HG02588 (cell line): ENCODE data around the gene TEC.

ENCODE experiments used
- ATAC-seq: cut with Tn5 transposase; IDR thresholded peaks from one replicate; pipeline ENCODE4 v1.9.1; 2021; ENCODE audit warnings: mild to moderate bottlenecking, moderate library complexity; ENCODE audit not compliant: unreplicated experiment

TEC gene

DNA sequence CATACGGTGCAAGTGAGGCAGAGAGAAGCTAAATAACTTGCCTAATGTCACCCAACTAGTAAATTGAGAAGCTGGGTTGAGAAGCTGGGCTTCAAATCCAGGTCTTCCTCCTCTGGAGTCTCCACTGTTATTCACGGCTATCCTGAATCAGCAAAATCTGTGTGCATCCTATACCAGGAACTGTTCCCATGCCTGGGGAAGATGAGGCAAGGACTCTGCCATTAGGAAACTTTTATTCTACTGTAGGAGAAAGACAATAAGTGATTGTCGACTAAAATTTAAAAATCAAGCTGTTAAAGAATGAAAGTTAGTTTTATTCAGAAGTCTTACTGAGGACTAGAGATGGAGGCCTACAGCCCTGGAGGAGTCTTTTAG lies 872 bp upstream of the TEC start:
- ATAC-seq = no peak

DNA sequence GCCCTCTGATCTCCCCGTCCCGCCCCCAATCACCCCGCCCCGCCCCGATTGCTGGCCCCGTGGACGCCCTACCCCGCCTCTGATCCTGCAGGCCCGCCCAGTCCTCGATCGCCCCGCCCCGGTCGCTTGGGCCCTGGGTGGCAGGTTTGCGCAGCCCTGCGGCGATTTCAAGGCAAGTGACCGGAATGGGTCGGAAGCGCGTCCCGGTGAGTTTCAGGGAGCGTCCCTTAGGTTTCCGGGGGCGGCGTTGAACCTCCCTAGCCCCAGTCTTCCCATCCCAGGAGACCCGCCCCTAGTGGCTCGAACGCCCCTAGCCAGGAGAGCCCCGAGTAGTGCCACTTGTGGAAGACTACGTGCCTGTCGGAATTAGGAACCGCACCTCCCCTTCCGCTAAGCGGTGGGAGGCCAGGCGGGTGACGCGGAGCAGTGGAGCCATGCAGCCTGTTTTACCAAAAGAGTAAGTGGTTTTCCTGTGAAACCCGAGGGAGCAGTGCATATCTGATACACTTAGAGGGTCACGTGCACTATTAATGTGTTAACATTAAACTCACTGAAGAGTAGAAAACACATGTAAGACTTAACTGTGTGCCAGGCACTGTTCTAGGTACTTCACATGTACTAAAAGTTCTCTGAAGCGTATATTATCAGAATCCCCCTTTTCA lies 354 bp upstream of the TEC start:
- peak; percentile 79 for ATAC-seq

DNA sequence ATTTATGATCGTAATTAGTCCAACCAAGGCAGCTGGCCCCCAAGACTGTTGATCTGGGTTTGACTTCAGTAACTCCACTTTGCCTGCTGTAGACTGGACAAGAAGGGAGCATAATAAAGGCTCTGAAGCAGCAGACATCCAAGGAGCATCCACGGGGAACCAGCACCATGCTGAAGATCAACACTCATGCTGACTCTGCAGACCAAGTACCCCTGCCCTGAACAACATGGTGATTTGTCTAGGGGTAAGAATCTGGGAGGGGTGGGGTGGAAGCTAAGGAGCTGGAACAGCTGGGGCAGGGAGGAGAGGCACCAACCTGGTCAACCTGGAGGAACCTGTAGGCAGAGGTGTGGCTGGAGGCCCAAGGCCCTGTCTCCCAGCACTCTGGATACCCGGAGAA lies 2.1 kb downstream of the TEC start:
- no peak for ATAC-seq

DNA sequence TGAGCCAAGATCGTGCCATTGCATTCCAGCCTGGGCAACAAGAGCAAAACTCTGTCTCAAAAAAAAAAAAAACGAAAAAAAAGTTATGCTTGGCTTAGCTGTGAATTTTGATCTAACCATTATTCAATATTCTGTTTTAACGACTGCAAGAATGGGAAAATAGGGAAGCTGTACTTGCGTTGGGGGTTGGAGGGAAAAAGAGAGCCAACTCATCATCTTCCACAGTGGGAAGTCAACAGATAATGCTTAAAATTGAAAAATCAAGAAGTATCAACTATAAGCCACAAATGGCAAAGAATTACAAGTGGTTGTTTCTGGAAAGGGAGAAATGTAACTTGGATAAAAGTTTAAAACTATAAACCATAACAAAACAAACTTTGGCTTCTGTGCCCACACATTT lies 2.9 kb downstream of the TEC start:
- ATAC-seq = no peak

DNA sequence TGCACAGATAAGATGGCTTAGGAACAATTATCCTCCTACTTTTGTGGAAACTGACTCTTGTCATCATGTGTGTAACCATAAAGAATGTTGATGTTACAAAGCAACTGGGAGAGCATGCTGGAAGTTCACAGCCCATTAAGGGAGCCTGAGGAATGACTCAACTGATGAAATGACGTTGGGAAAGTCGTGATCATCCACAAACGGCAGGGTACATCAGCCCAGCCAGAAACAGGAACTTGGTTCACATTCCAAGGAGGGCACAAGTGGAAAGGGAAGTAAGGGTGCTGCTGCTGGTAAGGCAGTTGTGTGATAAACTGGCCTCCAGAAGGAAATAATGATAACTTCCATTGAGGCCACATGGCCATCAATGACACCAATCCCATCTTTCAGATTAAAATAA lies 6.7 kb downstream of the TEC start:
- ATAC-seq = no peak

DNA sequence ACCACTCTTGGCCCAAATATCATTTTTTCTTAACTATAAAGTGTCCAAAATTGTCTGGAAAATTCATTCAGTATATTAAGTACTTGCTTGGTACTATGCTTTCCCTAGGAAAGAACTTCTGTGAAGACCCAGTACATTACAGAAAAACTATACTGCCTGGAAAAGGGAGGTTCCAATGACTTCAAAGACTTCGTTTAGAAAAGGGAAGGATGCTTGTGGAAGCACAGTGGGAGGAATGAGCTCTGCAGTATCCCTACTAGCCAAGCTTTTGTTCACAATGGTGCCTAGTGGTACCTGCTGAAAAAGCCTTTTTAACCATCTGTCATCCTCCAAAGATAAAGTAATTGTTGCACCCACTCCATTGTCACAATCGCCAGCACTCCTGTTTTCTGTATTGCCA lies 7.2 kb downstream of the TEC start:
- no peak for ATAC-seq

DNA sequence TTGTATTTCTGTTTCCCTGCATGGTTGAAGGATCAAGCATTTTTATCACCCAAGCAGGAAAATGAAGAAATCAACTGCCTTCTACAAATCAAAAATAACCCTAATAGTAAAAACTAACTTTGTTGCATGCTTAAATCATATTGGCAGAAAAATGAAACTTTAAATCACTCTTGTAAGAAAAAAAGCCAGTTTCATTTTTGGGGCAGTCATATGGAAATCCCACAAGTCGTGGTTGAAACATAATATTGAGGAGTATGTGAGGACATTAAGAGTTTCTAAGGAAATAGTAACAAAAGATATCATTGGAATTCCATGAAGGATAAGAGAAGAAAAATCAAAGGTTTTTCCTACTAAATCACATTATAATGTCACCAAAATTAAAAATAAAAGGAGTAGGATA lies 8.4 kb downstream of the TEC start:
- ATAC-seq = no peak

DNA sequence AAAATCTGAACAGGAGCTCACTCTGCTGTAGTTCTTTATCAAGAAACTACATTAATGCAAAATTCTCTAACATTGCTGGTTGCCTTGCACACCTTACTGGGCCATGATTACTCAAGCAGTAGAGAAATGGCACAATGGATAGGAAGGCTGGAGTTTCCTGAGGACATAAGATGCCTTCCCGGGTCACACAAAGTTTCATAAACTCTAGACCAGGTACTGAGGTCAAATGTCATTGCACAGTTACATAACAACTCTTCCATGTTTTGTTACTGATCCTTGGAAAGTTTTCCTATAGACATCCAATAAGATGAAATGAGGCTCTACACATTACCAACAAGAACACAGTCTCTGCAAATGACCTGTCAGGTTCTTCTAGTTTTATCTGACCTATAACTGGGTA lies 9.9 kb downstream of the TEC start:
- ATAC-seq = no peak

DNA sequence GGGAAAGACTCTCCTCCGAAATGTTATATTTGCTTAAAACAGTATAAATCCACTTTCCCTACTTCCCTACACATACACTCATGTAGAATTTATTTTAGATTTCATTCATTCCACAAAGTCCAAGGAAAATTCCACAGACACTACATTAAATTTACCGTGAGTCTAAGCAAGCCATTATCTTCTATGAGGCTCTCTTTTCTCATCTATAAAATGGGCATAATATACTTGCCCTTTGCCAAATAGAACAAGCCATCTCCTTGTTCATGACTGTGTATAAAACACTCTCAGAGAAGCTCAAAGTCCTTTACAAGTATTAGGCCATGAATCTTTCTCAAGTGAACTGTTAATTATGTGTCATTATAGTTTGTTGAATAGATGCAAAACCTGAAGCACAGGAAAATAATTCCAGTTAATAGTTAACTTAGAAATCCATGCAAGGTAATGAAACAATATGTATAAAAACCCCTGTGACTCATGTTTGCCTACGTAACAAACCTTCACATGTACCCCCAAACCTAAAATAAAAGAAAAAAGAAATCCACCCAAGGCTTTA lies 10.7 kb downstream of the TEC start:
- no peak for ATAC-seq

DNA sequence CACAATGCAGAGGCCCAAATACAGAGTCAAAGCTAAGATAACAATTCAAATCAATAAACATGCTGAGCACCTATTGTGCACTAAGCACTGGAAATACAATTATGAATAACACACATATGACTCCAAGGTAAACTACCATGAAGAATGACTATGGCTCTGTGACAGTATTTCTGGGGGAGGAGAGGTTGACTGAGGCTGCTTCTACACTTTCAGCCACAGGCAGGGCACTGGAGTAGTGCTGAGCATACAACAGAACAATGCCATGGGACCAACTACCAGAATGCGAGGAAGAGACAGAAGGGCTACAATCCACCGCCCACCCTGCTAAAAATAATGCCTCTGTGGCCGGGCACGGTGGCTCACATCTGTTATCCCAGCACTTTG lies 13.7 kb downstream of the TEC start:
- ATAC-seq = no peak

DNA sequence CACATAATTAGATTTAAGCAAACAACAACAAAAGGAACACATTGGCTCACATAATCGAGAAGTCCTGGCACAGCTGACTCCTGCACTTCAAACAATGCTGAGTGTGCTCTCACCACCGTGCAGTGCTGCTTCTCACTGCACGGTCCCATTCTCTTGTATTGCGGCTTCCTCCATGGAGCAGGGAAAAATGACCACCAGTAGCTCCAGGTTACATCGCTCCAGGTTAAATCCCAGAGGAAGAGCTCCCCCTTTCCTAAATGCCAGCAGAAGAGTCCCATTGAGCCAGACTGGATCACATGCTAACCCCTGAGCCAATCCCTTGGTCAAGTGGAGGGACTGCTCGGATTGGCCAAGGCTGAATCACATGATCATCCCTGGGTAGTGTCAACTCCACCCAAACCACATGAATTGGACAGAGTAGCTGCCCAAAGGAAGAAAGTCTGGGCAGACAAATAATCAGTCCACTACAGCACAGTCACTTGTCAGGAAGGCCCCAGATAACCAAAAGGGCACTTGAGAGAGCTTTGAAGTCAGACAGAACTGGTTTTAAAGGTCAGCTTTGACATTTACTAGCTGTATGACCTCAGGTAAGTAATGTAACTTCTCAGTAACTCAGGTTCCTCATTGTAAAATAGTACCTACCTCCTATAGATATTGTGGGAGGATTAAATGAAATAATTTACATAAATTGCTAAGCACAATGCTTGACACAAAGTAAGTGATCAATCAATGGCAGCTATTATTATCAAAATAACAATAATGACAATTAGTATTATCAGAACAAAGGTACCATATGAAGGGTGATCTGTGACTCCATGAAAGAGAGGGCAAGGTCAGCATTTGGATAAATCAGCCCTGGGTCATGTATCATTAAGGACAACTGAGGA lies 14.3 kb downstream of the TEC start:
- no peak for ATAC-seq

DNA sequence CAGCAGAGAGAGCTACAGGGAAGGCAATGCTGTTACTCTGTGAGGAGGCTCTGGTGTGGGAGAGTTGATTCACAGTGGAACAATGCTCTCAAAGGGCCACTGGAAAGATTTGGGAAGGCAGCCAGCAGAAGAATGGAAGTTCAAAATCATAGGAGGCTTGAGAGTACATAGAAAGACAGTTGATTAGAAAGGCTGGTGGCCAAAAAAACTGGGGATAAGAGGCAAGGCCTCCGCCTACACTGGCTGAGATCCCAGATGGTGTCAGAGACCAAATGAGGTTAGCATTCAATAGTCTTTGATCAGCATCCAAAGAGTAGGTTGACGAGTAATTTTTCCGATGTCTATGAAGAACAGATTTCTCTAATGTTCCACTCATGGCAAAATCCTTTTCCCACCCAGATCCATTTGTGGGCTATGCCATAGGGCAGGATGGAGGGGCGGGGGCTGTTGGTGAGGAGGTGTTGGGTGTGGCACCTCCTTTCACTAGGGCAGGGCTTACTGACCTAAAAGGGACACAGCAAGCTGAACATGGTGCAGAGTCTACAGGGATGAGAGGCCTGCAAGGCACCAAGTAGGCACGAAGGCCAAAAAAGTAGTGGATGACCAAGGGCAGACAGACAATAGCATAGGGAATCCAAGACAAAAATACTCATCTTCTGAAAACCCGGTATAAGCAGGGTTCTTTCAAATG lies 15.1 kb downstream of the TEC start:
- ATAC-seq = no peak

DNA sequence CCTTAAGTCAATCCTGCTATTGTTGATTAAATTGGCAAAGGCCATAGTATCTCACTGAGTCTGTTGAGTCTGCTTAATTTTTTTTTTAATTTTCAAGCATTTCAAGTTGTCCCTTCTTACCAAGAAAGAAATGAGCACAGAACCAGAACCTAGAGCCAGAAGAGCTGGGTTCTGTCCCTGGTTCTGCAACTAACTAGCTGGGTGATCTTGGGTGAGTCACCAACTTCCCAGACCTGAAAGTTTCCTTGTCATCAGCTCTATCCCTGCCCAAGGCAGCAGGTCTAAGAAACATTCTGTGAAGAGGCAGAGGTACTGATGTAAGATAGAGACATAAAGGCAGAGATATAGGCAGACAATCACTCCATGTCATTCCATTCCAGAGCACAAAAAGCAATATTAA lies 17.3 kb downstream of the TEC start:
- no peak for ATAC-seq

DNA sequence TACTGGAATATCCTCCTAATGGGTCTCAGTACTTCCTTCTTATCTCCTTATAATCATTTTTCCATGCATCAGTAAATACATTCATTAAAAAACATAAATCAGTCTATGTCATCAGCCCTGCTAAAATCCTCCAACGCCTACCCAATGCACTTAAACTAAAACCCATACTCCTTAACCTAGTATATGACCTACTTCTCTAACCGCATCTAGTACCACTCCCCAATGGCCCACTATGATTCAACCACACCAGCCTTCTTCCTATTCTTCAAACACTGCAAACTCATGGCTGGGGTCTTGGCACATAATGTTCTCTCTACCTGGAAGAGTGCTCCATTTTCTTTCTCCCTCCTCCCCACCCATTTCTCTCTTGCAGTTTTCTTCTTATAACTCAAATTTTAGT lies 18.7 kb downstream of the TEC start:
- ATAC-seq = no peak

DNA sequence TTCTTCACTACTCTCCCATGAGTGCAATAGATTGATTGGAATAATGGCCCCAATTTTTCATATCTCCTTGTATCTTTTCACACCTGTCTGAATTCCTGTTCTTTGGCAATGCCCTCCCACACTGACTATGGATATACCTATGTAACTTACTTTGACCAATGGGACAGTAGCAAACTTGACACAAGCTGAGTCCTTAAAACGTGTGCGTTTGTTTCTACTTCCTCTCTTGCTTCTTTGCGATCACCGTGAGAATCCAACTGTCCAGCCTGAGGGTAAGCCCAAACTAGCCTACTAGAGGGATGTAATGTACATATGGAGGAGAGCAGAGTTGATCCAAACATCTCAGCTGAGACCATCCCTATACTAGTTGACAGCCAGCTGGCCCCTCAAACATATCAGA lies 19.3 kb downstream of the TEC start:
- no peak for ATAC-seq

DNA sequence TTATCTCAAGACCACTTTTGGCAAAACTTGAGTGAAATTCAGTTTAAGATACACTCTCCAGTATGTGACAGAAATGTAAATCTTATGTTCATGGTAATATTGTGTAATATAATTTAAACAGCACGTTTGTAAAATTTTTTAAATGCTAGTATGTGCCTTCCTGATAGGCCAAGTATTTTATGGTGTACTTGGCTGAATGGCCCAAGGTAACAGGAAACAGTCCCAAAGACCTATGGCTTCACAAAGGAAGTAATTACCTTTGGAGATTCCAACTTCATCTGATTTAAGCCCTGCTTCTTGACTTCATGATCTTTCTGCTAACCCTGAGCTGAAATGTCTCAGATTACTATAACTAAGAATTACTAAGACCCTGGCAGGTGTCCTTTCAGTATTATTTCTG lies 20.3 kb downstream of the TEC start:
- no peak for ATAC-seq

DNA sequence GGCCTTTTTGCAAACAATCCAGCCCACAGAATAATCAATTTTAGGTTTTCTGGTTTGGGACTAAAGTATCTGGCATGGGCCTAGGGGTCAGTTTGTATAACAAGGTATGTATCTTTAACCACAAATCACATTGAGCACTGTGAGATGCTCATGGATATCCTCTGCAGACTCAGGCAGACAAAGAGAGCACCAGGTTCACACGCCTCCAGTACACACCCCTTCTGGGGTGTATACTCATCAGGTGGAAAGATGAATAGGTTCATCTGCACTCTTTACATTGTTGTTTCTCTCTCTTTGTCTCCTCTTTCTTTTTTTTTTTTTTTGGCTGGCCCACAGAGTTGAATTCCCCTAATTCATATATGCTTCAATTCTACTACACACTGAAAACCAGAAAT lies 21.1 kb downstream of the TEC start:
- ATAC-seq = no peak

DNA sequence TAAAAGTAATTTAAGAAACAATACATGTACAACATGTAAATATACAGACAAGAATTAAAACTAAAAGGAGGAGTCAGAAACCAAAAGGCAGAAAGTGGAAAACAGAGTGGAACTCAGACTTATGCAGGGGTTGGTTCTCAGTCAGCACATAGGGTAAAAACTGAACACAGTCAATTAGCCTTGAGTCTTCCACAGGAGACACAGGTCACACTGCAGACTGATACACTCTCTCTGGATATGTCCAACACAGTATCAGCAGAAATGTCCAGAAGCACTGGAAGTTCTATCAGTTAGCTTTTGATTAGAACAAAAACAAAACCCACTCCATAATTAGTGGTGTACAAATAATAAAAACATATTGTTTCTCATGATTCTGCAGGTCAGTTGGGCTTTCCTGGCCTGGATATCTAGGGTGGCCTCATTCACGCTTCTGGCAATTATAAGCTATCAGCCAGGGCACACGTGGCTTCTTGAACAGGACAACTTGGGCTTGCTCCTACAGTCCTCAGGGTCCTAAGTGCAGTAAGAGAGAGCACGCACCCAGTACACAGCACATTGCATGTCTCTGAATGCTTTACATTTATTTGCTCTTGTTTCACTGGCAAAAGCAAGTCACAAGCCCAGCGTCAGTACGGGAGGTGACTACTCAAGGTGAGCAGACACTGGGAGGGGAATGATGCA lies 21.6 kb downstream of the TEC start:
- ATAC-seq = no peak

DNA sequence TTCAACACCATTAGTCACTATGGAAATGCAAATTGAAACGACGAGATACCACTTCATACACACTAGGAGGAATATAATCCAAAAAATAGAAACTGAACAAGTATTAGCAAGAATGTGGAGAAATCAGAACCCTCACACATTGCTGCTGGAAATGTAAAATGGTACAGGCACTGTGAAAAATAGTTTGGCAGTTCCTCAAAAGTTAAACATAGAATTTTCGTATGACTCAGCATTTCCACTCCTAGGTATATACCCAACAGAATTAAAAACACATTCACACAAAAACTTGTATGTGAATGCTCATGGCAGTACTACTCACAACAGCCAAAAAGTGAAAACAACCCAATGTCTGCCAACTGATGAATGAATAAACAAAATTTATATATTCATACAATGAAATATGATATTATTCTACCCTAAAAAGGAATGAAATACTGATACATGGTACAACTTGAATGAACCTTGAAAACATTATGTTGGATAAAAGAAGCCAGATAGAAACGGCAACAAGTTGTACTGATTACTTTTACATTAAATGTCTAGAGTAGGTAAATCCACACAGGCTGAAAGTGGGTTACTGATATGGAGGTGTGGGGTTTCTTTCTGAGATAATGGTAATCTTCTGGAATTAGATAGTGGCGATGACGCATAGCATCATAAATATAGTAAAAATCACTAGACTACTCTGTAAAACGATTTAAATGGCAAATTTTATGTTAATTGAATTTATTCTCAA lies 22.3 kb downstream of the TEC start:
- ATAC-seq = peak; percentile 50

DNA sequence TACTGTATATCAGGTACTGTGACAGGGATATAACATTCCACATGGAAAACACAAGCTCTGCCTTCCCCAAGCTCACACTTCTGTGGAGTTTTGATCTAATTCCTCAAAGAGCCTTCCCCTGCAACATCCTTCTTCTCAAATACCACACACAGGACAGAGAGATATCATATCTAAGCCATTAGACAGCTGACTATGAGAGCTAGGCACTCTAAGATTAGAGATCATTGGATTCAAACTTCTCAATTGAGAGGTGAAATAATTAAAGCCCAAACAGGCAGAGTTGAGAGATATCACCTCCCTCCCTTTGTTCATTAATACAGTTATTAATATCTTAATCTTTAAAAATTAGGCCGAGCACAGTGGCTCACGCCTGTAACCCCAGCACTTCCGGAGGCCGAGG lies 25.0 kb downstream of the TEC start:
- no peak for ATAC-seq

DNA sequence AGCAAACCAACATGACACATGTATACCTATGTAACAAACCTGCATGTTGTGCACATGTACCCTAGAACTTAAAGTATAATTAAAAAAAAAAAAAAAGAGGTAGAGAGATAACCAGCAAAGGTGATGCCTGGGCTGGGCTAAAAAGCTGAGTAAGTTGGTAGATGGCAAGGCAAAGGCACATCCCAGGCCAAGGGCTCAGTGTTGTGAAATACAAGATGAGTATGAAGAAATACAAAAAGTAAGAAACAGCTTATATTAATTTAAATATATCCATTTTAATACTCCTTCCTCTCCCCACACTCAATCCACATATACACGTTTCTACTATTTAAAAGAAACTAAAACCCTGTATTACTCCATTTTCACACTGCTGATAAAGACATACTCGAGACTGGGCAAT lies 25.8 kb downstream of the TEC start:
- ATAC-seq = no peak
